Measurements from ENCODE around the gene LHPP.

The LHPP gene

GRCh38 chr10:124542336-124542735 lies 80.7 kb downstream of the LHPP start:
- no peaks in the 10 kb centered on the region for H3K79me2 ChIP-seq (ENCODE audit: insufficient read depth, low read depth)
- no peak overlapping the region for H2AFZ ChIP-seq (ENCODE audit: low read depth)
- no peaks in the 10 kb centered on the region for H3K27me3 ChIP-seq (ENCODE audit: insufficient read depth, low read depth)
- H3K4me1 ChIP-seq (ENCODE audit: low read depth, poor library complexity, severe bottlenecking), result peaks cover 8% of the 10 kb centered on the region
- no peak overlapping the region for H3K4me3 ChIP-seq (IDR thresholded peaks at IDR 0.05; ENCODE audit: insufficient read depth, low read depth, low read length)
- H3K27ac ChIP-seq, result no peak overlapping the region
- no peak overlapping the region for H3K9ac ChIP-seq
- no peaks in the 10 kb centered on the region for H3K36me3 ChIP-seq (ENCODE audit: insufficient read depth)
- H3K4me2 ChIP-seq, result no peak overlapping the region
- TF ChIP-seq CTCF (conservative IDR thresholded peaks at IDR 0.05; ENCODE audit: low read depth, low read length), result no peak
- H4K20me1 ChIP-seq (ENCODE audit: insufficient read depth), result no peaks in the 10 kb centered on the region

- no peak overlapping the region for H3K4me2 ChIP-seq
- H3K27ac ChIP-seq, result no peak overlapping the region
- no peaks in the 10 kb centered on the region for H4K20me1 ChIP-seq (ENCODE audit: insufficient read depth)
- no peak for TF ChIP-seq CTCF (conservative IDR thresholded peaks at IDR 0.05; ENCODE audit: low read depth, low read length)
- H3K79me2 ChIP-seq (ENCODE audit: insufficient read depth, low read depth), result no peaks in the 10 kb centered on the region
- peaks cover 8% of the 10 kb centered on the region for H3K4me1 ChIP-seq (ENCODE audit: low read depth, poor library complexity, severe bottlenecking)
- no peak overlapping the region for H3K9ac ChIP-seq
- H2AFZ ChIP-seq (ENCODE audit: low read depth), result no peak overlapping the region
- no peak overlapping the region for H3K4me3 ChIP-seq (IDR thresholded peaks at IDR 0.05; ENCODE audit: insufficient read depth, low read depth, low read length)
- no peaks in the 10 kb centered on the region for H3K27me3 ChIP-seq (ENCODE audit: insufficient read depth, low read depth)
- no peaks in the 10 kb centered on the region for H3K36me3 ChIP-seq (ENCODE audit: insufficient read depth)
Measured at GRCh38 chr10:124543146-124543545, 81.5 kb downstream of the LHPP start.

GRCh38 chr10:124543971-124544370 lies 82.3 kb downstream of the LHPP start:
- H3K27me3 ChIP-seq (ENCODE audit: insufficient read depth, low read depth), result no peaks in the 10 kb centered on the region
- H3K9ac ChIP-seq, result no peak overlapping the region
- H3K36me3 ChIP-seq (ENCODE audit: insufficient read depth), result no peaks in the 10 kb centered on the region
- H3K4me2 ChIP-seq, result no peak overlapping the region
- H3K27ac ChIP-seq, result no peak overlapping the region
- H3K4me3 ChIP-seq (IDR thresholded peaks at IDR 0.05; ENCODE audit: insufficient read depth, low read depth, low read length), result no peak overlapping the region
- H3K79me2 ChIP-seq (ENCODE audit: insufficient read depth, low read depth), result no peaks in the 10 kb centered on the region
- H4K20me1 ChIP-seq (ENCODE audit: insufficient read depth), result no peaks in the 10 kb centered on the region
- no peak overlapping the region for H2AFZ ChIP-seq (ENCODE audit: low read depth)
- H3K4me1 ChIP-seq (ENCODE audit: low read depth, poor library complexity, severe bottlenecking), result peaks cover 8% of the 10 kb centered on the region
- no peak for TF ChIP-seq CTCF (conservative IDR thresholded peaks at IDR 0.05; ENCODE audit: low read depth, low read length)

GRCh38 chr10:124544711-124545110 lies 83.1 kb downstream of the LHPP start:
- H3K9ac ChIP-seq, result no peak overlapping the region
- no peak for TF ChIP-seq CTCF (conservative IDR thresholded peaks at IDR 0.05; ENCODE audit: low read depth, low read length)
- H3K36me3 ChIP-seq (ENCODE audit: insufficient read depth), result no peaks in the 10 kb centered on the region
- H3K4me3 ChIP-seq (IDR thresholded peaks at IDR 0.05; ENCODE audit: insufficient read depth, low read depth, low read length), result no peak overlapping the region
- H3K4me1 ChIP-seq (ENCODE audit: low read depth, poor library complexity, severe bottlenecking), result peaks cover 8% of the 10 kb centered on the region
- no peaks in the 10 kb centered on the region for H3K27me3 ChIP-seq (ENCODE audit: insufficient read depth, low read depth)
- no peaks in the 10 kb centered on the region for H3K79me2 ChIP-seq (ENCODE audit: insufficient read depth, low read depth)
- no peak overlapping the region for H2AFZ ChIP-seq (ENCODE audit: low read depth)
- H4K20me1 ChIP-seq (ENCODE audit: insufficient read depth), result no peaks in the 10 kb centered on the region
- H3K27ac ChIP-seq, result no peak overlapping the region
- H3K4me2 ChIP-seq, result no peak overlapping the region
